GM12873 (cell line): ENCODE data around the gene TTLL5.

Experiments used
- CTCF ChIP-seq: IDR thresholded peaks from 2 replicates; pipeline ENCODE4 v1.5.1; 2012; ENCODE audit warnings: low read depth, mild to moderate bottlenecking, moderate library complexity, low read length, control low read depth; ENCODE audit not compliant: insufficient read depth; ENCODE audit errors: missing control alignments

Gene TTLL5

GRCh38 chr14:75757644-75758402, 96.8 kb downstream of the TTLL5 start:
- no peak for TF ChIP-seq CTCF

- TF ChIP-seq CTCF = no peak
Measured at GRCh38 chr14:75764020-75764419, 103.0 kb downstream of the TTLL5 start.

- TF ChIP-seq CTCF = no peak
Measured at GRCh38 chr14:75769047-75769685, 108.1 kb downstream of the TTLL5 start.

GRCh38 chr14:75770635-75771034, 109.6 kb downstream of the TTLL5 start:
- TF ChIP-seq CTCF = no peak

- TF ChIP-seq CTCF = no peak
Measured at GRCh38 chr14:75771595-75771994, 110.5 kb downstream of the TTLL5 start.

- no peak for TF ChIP-seq CTCF
Measured at GRCh38 chr14:75773046-75773445, 112.0 kb downstream of the TTLL5 start.

- TF ChIP-seq CTCF = no peak
Measured at GRCh38 chr14:75781096-75781495, 120.0 kb downstream of the TTLL5 start.
